ENCODE data around the gene GPR6.

Gene GPR6

DNA sequence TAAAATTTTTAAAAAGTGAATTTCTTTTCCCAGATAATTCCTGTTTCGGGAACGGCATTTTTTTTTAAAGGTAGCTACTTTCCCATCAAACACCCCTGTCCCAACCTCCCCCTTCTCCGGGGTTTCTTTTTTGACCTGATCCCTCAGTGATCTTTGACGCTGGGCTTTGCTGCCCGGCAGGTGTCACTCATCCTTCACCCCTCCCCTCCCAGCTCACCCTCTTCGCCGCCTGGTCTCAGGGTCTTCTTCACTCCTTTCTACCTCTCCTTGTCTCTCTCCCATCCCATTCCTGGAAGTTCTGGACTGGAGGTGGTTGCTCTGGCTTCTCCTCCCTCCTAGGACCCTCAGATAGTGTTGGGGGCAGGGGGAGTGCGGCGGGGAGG, 329 bp upstream of the GPR6 start:
- H3K36me3 Mint-ChIP-seq (ENCODE audit: low read depth), result peaks cover 3% of the 10 kb centered on the region
- peaks cover 80% of the 10 kb centered on the region for H3K27me3 Mint-ChIP-seq
- no peaks in the 10 kb centered on the region for H3K4me1 Mint-ChIP-seq (ENCODE audit: low read depth)
- H3K9me3 Mint-ChIP-seq, result no peaks in the 10 kb centered on the region
- no peak overlapping the region for H3K27ac Mint-ChIP-seq
- no peak overlapping the region for H3K4me3 Mint-ChIP-seq

DNA sequence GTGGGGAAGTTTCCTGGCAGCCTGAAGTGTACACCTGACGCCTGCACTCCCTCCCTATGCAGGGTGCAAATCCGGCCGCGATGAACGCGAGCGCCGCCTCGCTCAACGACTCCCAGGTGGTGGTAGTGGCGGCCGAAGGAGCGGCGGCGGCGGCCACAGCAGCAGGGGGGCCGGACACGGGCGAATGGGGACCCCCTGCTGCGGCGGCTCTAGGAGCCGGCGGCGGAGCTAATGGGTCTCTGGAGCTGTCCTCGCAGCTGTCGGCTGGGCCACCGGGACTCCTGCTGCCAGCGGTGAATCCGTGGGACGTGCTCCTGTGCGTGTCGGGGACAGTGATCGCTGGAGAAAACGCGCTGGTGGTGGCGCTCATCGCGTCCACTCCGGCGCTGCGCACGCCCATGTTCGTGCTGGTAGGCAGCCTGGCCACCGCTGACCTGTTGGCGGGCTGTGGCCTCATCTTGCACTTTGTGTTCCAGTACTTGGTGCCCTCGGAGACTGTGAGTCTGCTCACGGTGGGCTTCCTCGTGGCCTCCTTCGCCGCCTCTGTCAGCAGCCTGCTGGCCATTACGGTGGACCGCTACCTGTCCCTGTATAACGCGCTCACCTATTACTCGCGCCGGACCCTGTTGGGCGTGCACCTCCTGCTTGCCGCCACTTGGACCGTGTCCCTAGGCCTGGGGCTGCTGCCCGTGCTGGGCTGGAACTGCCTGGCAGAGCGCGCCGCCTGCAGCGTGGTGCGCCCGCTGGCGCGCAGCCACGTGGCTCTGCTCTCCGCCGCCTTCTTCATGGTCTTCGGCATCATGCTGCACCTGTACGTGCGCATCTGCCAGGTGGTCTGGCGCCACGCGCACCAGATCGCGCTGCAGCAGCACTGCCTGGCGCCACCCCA, 1.2 kb downstream of the GPR6 start:
- Mint-ChIP-seq H3K9me3 (no peaks in the 10 kb centered on the region), H3K27ac (no peak overlapping the region), H3K27me3 (peaks cover 76% of the 10 kb centered on the region), H3K4me1 (ENCODE audit: low read depth) (no peaks in the 10 kb centered on the region), H3K4me3 (no peak overlapping the region), H3K36me3 (ENCODE audit: low read depth) (peaks cover 3% of the 10 kb centered on the region)

- no peak overlapping the region for H3K27ac Mint-ChIP-seq
- H3K4me1 Mint-ChIP-seq (ENCODE audit: low read depth), result no peaks in the 10 kb centered on the region
- H3K36me3 Mint-ChIP-seq (ENCODE audit: low read depth), result no peaks in the 10 kb centered on the region
- H3K4me3 Mint-ChIP-seq, result no peak overlapping the region
- H3K9me3 Mint-ChIP-seq, result no peaks in the 10 kb centered on the region
- peaks cover 40% of the 10 kb centered on the region for H3K27me3 Mint-ChIP-seq
These were observed 6.3 kb downstream of the GPR6 start for GRCh38 chr6:109984410-109984809.

DNA sequence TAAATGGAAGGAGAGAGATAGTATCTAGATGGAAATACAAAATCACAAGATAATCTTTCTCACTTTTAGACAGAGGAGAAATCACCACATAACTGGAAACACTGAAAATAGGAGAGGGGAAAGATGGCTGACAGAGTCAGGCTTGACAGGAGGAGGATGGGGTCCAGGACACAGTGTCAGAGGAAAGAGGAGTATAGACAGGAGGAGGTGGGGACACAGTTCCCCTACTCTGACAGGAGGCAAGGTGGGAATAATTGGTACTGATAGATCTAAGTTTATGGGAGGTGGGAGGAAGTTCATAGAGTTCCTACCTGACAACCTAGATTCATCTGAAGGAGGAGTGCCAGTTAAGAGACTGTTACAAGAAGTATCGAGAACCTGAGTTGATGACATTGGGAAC, 9.1 kb downstream of the GPR6 start:
- Mint-ChIP-seq H3K9me3 (no peaks in the 10 kb centered on the region), H3K4me3 (no peak overlapping the region), H3K27ac (no peak overlapping the region), H3K4me1 (ENCODE audit: low read depth) (no peaks in the 10 kb centered on the region), H3K27me3 (peaks cover 20% of the 10 kb centered on the region), H3K36me3 (ENCODE audit: low read depth) (no peaks in the 10 kb centered on the region)

DNA sequence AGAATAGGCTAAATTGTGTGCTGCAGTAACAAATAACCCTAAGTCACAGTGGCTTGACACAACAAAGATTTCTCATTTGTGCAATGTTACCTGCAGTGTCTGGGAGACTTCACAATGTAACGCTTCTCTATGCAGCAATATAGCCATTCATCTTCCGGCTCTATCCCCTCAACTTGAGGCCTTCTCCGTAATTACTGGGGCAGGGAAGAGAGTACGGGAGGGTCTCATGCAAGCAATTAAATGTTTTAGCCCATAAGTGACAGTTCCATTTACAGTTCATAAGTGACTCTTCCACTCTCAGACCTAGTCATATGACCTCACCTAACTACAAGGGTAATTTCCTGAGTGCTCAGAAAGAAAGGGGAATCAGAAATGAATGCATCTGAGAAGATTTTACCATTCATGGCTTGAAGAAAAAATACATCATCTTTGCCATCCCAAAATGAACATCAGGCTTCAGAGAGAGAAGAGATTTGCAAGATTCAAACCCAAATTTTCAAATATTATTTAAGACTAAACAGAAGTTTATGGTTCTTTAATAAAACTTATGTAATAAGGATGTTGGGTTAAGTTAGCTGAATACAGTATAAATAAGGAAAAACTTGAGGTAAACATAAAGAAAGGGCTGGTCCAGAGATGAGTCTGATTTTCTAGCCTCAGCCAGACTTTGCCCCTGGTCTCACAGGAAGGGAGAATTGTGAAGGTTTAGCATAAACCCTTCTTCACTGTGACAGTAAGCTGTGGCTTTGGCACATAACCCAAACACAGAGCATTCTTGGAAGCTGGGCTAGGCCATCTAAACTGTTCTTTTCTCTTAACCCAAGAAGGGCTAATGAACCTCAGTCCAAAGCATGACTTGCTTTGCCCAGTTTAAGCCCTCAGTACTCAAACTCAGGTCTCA, 13.3 kb downstream of the GPR6 start:
- Mint-ChIP-seq H3K9me3 (no peaks in the 10 kb centered on the region), H3K27me3 (peaks cover 12% of the 10 kb centered on the region), H3K4me1 (ENCODE audit: low read depth) (no peaks in the 10 kb centered on the region), H3K36me3 (ENCODE audit: low read depth) (no peaks in the 10 kb centered on the region), H3K27ac (no peak overlapping the region), H3K4me3 (no peak overlapping the region)

GRCh38 chr6:109998159-109998785, 20.2 kb downstream of the GPR6 start:
- Mint-ChIP-seq H3K36me3 (ENCODE audit: low read depth) (no peaks in the 10 kb centered on the region), H3K4me1 (ENCODE audit: low read depth) (no peaks in the 10 kb centered on the region), H3K9me3 (no peaks in the 10 kb centered on the region), H3K27me3 (peaks cover 11% of the 10 kb centered on the region), H3K27ac (no peak overlapping the region), H3K4me3 (no peak overlapping the region)

DNA sequence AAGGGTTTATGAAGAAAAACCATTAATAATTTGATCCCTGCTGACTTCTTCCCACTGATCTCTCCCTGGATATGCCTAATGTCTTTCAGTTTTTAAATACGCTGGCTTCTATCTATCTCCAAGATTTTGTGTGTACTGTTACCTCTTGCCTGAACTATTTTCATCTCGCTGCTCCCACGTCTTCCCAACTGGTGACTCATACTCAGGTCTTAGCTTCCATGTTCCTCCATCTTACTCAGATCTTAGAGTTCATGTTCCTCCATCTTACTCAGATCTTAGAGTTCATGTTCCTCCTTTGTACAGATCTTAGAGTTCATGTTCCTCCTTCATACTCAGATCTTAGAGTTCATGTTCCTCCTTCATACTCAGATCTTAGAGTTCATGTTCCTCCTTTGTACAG, 21.6 kb downstream of the GPR6 start:
- no peaks in the 10 kb centered on the region for H3K4me1 Mint-ChIP-seq (ENCODE audit: low read depth)
- H3K4me3 Mint-ChIP-seq, result no peak overlapping the region
- no peak overlapping the region for H3K27ac Mint-ChIP-seq

DNA sequence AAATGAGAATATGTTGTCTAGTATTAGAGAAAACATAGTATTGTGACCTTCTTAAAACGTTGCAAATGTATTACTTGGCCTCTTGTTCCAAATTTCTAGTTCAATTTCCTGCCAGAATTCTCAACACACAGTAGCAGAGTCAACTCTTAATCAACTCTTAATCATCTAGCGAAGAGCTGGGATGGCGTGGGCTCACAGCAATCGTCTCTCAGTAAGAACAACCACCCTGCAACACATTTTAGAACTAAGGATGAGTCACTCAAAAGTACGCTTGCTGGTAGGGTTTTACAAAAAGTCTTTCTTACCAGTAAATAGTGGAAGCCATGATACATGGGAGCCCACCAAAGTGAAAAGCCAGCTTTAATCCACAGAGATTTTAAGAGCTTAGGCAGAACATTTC, 24.6 kb downstream of the GPR6 start:
- H3K9me3 Mint-ChIP-seq, result no peaks in the 10 kb centered on the region
- H3K36me3 Mint-ChIP-seq (ENCODE audit: low read depth), result no peaks in the 10 kb centered on the region
- H3K27ac Mint-ChIP-seq, result no peak overlapping the region
- peaks cover 29% of the 10 kb centered on the region for H3K27me3 Mint-ChIP-seq
- no peak overlapping the region for H3K4me3 Mint-ChIP-seq
- H3K4me1 Mint-ChIP-seq (ENCODE audit: low read depth), result no peaks in the 10 kb centered on the region

More for the DNA sequence above, 21.6 kb downstream of the GPR6 start:
- H3K9me3 Mint-ChIP-seq, result no peaks in the 10 kb centered on the region
- H3K36me3 Mint-ChIP-seq (ENCODE audit: low read depth), result no peaks in the 10 kb centered on the region
- H3K27me3 Mint-ChIP-seq, result peaks cover 21% of the 10 kb centered on the region

GRCh38 chr6:110013386-110013785, 35.3 kb downstream of the GPR6 start:
- H3K27ac Mint-ChIP-seq, result no peak overlapping the region
- H3K4me1 Mint-ChIP-seq (ENCODE audit: low read depth), result no peaks in the 10 kb centered on the region
- H3K4me3 Mint-ChIP-seq, result no peak overlapping the region
- no peaks in the 10 kb centered on the region for H3K9me3 Mint-ChIP-seq
- H3K36me3 Mint-ChIP-seq (ENCODE audit: low read depth), result no peaks in the 10 kb centered on the region
- H3K27me3 Mint-ChIP-seq, result no peaks in the 10 kb centered on the region

DNA sequence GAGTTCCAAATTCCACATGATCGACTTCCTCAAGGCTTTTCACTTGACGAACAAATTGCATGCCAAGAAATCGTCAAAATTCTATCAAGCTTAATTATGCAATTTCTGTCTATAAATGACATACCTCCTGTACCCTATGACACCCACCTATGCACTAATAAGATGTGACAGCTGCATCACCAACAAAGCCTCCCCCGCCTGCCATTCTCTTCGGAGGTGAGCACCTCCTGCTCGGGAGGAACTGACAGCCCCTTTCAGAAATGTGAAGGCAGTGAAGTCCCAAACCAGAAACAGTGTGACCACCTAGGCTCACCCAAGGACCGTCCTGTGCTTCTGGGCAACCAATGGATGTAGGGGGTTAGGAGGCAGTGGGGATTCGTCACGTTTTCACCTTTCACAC, 37.1 kb downstream of the GPR6 start:
- Mint-ChIP-seq H3K4me3 (no peak overlapping the region), H3K4me1 (ENCODE audit: low read depth) (peaks cover 2% of the 10 kb centered on the region), H3K9me3 (no peaks in the 10 kb centered on the region), H3K27me3 (no peaks in the 10 kb centered on the region), H3K27ac (no peak overlapping the region), H3K36me3 (ENCODE audit: low read depth) (no peaks in the 10 kb centered on the region)

DNA sequence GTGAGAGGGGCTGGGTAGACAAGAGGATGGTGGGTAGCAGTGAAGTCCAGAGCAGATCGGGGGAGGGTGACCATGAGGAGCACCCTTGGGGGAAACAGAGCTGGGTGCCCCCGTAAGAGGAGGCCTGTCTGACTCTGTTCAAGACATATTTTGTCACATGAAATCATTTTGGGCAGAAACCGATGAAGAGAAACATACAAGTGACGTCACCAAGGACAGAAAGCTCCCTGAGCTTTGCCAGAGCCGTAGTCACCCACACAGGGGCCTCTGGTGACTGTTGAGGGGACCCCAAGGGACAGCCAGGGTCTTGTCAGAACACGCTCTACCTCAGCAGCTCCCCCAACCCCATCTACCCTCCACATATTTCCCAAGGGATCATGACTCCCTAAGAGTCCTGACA, 39.2 kb downstream of the GPR6 start:
- no peak overlapping the region for H3K4me3 Mint-ChIP-seq
- peaks cover 18% of the 10 kb centered on the region for H3K4me1 Mint-ChIP-seq (ENCODE audit: low read depth)
- H3K27me3 Mint-ChIP-seq, result no peaks in the 10 kb centered on the region

DNA sequence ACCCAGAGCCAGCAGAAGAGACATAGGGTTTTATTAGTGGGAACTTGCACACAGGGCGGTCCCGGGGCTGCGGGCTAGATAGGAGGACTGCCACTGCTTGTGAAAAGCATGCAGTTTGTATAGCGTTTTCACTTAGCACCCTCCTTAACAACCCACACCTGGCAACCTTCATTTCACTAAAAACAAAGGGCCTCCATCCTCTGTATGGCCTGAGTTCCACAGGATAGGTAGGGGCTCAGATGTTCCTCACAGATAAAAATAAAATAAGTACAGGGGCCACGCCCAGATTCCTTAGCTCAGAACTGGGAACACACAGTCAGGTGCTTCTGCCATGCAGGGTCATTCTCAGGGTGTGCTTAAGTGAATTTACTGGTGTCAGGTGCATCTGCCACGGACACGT, 39.8 kb downstream of the GPR6 start:
- Mint-ChIP-seq H3K9me3 (no peaks in the 10 kb centered on the region), H3K4me3 (no peak overlapping the region), H3K27ac (no peak overlapping the region), H3K4me1 (ENCODE audit: low read depth) (peaks cover 18% of the 10 kb centered on the region), H3K27me3 (no peaks in the 10 kb centered on the region), H3K36me3 (ENCODE audit: low read depth) (no peaks in the 10 kb centered on the region)

More for the DNA sequence above, 39.2 kb downstream of the GPR6 start:
- Mint-ChIP-seq H3K36me3 (ENCODE audit: low read depth) (no peaks in the 10 kb centered on the region), H3K27ac (no peak overlapping the region), H3K9me3 (no peaks in the 10 kb centered on the region)

DNA sequence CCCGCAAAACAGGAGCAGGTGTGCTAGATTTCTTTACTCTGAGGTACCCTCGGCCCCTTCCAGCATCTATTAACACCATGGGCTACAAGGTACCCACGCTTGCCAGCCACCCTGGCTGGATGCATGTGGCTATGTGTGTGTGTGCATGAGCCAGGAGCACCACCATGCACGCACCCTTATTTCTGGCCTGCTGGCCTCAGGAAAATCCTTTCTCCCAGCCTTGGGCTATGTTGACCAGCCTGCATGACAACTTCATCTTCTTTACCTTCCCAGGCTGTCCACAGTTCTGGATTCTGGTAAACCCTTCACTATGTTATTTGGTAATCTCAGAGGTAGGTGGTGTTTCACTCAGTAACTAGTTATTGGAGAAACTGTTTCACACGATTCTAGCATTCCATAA, 40.4 kb downstream of the GPR6 start:
- Mint-ChIP-seq H3K4me3 (no peak overlapping the region), H3K9me3 (no peaks in the 10 kb centered on the region), H3K27me3 (no peaks in the 10 kb centered on the region), H3K4me1 (ENCODE audit: low read depth) (peaks cover 18% of the 10 kb centered on the region), H3K36me3 (ENCODE audit: low read depth) (no peaks in the 10 kb centered on the region), H3K27ac (no peak overlapping the region)

DNA sequence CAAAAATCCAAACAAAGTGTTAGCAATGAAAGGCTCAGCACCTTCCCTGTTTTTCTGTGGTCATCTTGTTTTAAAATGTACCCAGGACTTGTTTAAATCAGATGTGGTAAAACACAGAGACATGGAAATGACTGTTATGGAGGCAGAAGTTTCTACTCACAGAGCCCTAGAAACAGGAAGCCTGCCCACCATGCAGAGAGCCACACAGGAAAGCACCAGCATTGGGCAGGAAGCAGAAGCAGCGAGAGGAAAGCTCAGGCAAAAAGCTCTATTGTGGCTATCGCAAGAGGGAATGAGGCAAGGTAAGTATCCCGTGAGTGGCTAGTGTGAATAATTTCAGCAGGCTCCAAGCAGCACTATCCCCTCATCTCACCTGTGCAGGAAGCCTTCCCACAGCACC, 42.8 kb downstream of the GPR6 start:
- Mint-ChIP-seq H3K27ac (no peak overlapping the region), H3K27me3 (no peaks in the 10 kb centered on the region), H3K36me3 (ENCODE audit: low read depth) (no peaks in the 10 kb centered on the region), H3K4me1 (ENCODE audit: low read depth) (peaks cover 18% of the 10 kb centered on the region), H3K9me3 (no peaks in the 10 kb centered on the region), H3K4me3 (no peak overlapping the region)

GRCh38 chr6:110029144-110029543, 51.0 kb downstream of the GPR6 start:
- no peaks in the 10 kb centered on the region for H3K9me3 Mint-ChIP-seq
- H3K4me1 Mint-ChIP-seq (ENCODE audit: low read depth), result no peaks in the 10 kb centered on the region
- no peaks in the 10 kb centered on the region for H3K36me3 Mint-ChIP-seq (ENCODE audit: low read depth)
- H3K27me3 Mint-ChIP-seq, result no peaks in the 10 kb centered on the region
- H3K4me3 Mint-ChIP-seq, result no peak overlapping the region
- no peak overlapping the region for H3K27ac Mint-ChIP-seq
